Measurements from ENCODE around the gene SPESP1.
"Not testable (repeated sequence)": the region's sequence is repeated elsewhere in the genome, so short reads cannot be mapped to it uniquely, and the experiment has no call there.

SPESP1 gene

DNA sequence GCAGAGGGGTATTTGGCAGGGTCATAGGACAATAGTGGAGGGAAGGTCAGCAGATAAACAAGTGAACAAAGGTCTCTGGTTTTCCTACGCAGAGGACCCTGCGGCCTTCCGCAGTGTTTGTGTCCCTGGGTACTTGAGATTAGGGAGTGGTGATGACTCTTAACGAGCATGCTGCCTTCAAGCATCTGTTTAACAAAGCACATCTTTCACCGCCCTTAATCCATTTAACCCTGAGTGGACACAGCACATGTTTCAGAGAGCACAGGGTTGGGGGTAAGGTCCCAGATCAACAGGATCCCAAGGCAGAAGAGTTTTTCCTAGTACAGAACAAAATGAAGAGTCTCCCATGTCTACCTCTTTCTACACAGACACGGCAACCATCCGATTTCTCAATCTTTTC is 33.4 kb downstream of the SPESP1 start:
- not testable (repeated sequence) for DNase-seq (ENCODE audit: low spot score)

DNA sequence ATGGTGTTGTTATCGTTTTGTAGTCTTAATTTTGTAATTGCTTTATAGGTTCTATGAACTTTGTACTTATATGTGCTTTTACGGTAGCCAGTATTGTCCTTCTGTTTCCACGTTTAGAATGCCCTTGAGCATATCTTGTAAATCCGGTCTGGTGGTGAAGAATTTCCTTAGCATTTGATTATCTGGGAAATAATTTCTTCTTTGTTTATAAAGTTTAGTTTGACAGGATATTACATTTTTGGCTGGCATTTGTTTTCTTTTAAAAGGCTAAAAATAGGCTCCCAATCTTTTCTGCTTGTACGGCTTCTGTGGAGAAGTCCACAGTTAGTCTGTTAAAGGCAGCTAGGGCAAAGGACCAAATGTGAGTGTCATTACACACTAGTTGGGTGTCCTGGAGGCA is 36.7 kb downstream of the SPESP1 start:
- DNase-seq (ENCODE audit: low spot score) = no peak

DNA sequence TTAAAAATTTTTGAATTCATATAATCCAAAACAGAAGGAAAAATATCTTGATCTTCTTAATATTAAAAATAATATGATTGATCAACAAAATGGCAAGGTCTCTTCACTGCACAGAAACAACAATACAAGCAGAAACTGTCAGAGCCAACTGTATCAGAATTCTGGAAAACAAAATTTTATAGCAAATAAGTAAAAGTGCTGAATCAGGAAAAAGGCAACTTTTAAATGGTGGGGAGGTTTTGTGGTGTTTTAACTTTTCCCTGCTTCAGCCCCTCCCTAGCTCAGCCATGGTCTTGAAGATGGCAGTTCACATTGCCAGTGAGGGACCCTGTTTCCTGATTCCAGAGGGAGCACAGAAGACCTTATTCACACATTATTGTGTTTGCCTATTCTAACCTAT is 37.6 kb downstream of the SPESP1 start:
- no peak for DNase-seq (ENCODE audit: low spot score)

DNA sequence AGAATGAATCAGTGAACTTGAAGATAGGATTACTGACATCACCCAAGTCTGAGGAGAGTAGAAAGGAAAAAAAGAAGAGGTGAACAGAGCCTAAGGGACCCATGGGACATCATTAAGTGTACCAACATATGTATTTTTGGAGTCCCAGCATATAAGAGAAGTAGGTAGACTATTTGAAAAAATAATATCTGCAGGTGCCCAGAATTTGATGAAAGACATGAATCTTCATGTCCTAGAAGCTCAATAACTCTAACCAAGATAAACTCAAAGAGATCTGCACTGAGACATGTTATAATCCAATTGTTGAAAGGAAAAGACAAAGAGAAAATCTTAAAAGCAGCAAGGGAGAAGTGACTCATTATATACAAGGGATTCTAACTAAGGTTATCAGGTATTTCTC is 39.0 kb downstream of the SPESP1 start:
- DNase-seq (ENCODE audit: low spot score) = no peak

DNA sequence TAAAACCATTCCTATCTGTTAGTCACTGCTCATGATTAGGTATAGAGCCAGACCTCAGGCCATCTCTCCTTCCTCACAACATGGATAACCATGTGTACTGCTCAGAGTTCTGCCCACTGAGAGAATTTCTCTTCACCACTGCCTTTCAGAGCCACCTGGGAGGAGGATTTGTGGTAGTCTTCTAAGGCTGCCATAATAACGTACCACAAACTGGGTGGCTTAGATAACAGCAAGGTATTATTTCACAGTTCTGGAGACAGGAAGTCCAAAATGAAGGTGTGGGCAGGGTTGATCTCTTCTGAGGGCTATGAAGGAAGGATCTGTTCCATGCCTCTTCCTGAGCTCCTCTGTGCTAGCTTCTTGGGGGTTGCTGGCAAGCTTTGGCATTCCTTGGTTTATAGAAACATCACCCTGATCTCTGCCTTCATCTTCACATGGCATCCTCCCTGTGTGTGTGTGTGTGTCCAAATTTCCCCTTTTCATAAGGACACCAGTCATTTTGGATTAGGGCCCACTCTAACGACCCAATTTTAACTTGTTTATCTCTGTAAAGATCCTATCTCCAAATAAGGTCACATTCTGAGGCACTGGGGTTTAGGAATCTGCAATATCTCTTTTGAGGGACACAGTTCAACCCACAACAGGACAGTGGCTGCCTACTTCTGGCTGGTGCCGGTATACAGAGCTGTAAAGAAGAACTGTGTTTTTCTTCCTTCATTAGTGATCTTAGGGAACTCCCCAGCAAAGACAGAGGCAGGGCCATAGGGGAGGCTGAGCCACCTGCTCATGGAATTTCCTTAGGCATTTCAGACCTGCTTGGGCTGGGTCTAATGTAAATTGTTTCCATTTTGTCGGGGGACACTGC is 42.1 kb downstream of the SPESP1 start:
- no peak for DNase-seq (ENCODE audit: low spot score)

DNA sequence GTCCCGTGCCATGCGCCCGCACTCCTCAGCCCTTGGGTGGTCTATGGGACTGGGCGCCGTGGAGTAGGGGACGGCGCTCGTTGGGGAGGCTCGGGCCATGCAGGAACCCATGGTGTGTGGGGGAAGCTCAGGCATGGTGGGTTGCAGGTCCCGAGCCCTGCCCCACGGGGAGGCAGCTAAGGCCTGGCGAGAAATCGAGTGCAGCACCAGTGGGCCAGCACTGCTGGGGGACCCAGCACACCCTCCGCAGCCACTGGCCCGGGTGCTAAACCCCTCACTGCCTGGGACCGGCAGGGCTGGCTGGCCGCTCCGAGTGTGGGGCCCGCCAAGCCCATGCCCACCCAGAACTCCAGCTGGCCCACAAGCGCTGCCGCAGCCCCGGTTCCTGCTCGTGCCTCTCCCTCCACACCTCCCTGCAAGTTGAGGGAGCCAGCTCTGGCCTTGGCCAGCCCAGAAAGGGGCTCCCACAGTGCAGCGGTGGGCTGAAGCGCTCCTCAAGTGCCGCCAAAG is 45.4 kb downstream of the SPESP1 start:
- DNase-seq (ENCODE audit: low spot score) = not testable (repeated sequence)

DNA sequence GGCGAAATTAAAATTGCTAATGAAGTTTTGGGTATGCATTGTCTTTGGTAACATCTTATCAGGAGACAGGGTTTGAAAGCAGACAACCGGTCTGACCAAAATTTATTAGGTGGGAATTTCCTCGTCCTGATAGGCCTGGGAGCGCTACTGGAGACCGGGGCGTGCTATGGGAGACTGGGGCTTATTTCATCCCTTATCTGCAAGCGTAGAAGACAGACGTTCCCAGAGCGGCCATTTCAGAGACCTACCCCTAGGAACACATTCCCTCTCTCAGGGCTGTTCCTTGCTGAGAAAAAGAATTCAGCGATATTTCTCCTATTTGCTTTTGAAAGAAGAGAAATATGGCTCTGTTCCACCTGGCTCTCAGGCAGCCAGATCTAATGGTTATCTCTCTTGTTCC is 47.1 kb downstream of the SPESP1 start:
- DNase-seq (ENCODE audit: low spot score) = not testable (repeated sequence)

DNA sequence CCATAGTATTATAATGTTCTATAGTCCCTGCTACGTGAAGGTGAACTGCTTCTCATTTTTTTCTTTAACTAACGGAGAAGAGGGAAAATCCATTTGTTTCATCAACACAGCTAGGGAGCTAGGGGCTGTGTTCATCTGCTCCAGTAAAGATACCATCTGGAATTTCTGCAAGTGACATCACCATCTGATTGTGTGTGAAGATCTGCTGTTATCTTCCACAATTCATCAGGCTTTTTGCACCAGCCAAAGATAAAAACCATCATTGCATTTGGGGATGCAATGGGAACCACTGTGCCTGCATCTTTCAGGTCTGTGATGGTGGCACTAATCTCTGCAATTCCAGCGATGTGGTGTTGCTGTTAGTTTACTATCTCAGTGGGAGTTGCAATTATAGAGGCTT is 48.7 kb downstream of the SPESP1 start:
- no peak for DNase-seq (ENCODE audit: low spot score)

DNA sequence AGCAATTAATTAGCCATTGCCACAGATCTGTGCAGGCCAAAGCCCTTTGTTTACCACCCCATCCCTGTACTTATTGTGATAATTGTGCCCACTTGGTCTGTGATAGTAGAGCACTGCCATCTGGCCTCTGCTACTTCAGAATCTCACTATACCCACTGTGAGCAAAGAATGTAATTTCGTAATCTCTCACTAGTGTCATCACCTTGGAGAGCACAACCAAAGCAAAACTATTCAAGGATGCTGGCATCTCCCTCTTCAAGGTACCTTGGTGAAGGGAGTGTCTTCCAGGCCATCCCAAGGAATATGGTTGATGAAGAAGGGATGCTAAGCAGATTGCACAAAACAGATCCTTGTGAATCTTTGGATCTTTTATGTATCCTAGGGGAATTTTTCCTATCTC is 49.5 kb downstream of the SPESP1 start:
- no peak for DNase-seq (ENCODE audit: low spot score)

DNA sequence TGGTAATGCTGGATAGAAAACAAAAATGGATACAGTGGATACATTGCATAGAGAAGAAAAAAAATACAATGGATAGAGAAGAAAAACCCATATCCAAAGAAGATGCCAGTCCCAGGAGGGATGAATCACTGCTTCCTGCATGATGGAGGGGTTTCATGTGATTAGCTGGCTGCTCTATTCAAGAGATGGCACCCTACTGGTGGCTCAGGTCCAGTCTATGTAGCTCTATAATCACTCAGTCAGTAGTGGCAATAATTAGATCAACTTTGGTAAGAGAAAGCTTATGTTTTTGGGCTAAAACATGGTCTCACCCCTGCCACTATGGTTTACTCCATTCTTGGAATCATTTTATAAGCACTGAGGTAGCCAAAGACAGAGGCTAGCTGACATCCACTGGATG is 50.5 kb downstream of the SPESP1 start:
- DNase-seq (ENCODE audit: low spot score) = no peak

DNA sequence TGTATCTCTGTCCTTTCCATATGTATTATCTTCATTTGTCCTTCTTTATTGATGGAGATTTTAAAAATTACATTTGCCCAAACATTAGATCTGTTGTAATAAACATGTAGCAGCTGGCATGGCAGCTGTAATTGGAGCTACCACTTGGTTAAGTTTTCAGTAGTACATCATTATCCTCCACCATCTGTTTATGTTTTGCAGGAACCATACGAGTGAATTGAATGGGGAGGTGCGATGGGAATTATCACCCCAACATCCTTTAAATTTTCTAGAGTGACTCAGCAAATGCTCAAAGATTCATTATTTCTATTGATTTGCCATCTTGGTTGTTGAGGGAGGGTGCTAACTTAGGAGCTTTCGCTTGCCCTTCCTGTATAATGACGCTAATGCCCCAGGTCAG is 51.6 kb downstream of the SPESP1 start:
- no peak for DNase-seq (ENCODE audit: low spot score)

DNA sequence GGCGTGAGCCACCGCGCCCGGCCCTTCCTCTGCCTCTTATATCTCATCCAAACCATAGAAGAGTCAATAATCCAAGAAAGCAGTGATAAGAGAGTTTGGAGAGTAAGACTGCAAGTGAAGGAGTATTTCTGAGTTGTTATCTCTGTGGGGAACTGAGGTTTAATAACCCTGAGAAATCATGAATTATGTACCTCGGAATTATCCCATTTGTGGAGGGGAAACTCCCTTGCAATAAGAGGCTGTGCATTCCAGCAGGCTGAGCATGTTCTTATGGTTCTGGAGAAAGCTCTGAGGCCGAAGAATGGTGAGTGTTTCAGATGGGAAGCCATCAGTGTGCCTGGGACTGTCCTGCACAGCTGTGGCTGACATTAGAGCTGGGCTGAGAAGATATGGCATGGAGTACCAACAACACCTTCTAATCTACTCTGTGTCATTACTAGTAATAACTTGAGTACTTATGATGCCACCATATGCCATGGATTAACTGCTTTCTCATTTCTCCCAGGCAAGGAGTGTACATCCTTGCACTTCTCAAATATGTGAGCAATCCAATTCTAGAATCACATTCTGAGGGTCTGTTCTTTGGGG is 52.7 kb downstream of the SPESP1 start:
- DNase-seq (ENCODE audit: low spot score) = no peak

DNA sequence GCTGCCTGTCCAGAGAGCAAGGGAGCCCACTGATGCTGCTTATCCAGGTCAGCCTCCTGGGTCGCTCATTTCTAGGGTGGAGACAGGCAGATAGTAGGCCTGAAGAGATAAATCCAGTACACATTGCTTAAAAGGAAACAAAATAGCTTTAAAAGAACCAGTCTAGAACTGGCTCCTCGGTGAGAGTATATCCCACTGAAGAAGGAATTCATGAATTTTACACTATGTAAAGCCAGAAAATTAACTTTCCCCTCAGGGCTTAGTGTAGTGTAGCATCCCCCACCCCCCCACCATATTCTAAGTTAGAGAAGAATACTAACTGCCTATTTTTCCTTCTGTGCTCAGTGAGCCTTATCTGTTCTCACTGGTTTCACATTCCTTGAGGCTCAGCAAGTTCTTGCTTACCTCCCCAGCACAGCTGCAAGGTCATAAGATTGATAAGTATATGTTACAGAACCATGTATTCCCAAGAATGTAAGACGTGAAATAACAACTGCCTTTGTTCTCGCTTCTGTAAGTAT is 53.7 kb downstream of the SPESP1 start:
- DNase-seq (ENCODE audit: low spot score) = no peak

DNA sequence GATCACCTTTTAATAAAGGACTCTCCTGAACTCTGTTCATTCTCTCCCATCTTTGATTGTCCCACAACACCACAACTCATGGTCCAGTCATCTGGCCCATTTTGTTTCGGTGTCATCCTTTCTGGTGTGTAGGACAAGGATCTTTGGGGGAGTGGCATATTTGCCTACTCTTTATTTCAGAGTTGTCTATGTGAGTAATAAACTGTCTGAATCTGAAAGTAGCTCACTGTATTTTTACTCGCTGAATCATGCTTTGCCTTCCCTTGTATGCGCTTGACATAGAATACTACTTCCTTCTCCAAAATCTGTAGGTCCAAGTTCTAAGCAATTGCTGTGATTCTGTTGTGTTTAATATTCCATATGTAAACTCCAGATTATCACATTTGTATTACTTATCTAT is 54.3 kb downstream of the SPESP1 start:
- no peak for DNase-seq (ENCODE audit: low spot score)

DNA sequence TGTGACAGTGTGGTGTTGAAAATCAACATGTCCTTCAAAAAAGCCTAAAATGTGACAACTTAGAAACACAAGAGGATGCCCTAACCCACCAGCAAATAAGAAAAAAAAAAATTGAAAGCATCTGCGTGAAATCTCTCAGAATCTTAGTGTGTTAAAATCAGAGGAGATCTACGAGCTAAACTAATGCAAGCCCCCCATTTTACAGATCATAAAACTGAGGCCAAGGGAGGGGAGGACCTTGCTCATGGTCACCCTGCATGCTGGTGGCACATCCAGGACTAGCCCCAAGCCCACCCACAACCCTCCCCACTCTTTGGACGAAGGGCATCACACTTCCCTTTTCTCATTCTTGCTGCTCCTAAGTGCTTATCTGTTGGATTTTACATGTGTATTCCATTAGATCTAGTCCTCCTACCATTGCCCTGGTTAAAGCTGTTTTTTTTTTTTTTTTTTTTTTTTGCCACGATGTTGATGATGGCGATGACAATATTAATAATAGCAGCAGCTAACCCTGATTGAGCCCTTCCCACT is 55.1 kb downstream of the SPESP1 start:
- no peak for DNase-seq (ENCODE audit: low spot score)

DNA sequence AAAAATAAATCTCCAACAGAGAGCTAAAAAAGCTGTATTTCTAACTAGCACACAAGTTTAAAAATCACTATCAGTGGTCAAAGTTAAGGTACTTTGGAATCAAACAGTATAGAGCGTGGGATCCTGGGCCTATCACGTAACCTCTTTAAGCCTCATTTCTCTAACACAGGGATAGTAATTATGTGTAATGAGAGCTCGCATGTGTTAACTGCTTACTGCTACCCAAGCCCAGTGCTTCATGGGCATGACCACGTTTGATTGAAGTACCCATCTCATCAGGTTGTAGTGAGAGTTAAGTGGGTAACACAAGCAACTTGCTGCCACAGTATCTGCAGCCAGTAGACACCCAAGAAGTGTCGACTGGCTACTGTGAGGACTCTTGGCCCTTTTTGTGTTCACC is 56.0 kb downstream of the SPESP1 start:
- DNase-seq (ENCODE audit: low spot score) = no peak

DNA sequence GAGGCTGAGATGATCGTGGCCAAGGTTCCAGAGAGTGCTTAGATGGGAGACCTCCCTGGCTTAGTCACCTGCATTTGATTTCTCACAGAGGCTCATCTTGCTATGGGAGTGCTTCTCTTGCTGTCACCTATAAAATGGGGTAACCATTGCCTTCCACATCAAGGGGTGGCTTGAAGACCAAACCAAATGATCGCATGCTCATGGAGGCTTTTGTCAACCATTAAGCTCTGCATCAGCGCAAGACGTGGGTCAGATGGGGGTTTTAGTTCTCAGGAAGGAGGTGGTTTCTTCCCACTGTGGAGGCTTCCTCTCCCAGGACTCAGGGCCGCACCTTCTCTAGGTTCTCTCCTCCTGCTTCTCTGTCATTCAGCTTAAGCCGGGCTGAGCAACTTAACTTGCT is 56.8 kb downstream of the SPESP1 start:
- no peak for DNase-seq (ENCODE audit: low spot score)

DNA sequence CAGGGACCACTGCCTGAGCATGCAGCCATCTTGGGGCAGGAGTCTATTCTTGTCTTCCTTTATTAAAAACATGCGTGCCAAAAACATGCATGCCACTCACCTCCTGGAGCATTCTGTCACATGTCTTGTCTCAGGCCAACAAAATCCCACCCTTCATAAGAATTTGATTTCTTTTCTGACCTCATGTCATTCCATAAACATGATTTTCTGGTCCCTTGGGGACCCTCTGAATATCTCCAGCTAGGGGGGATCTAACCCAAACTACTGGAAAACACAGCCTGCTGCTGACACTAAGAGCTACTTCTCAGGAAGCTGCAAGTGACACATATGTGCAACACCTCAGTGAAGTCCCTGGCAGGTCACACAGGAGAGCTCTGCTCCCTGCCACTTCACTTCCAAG is 57.4 kb downstream of the SPESP1 start:
- no peak for DNase-seq (ENCODE audit: low spot score)

DNA sequence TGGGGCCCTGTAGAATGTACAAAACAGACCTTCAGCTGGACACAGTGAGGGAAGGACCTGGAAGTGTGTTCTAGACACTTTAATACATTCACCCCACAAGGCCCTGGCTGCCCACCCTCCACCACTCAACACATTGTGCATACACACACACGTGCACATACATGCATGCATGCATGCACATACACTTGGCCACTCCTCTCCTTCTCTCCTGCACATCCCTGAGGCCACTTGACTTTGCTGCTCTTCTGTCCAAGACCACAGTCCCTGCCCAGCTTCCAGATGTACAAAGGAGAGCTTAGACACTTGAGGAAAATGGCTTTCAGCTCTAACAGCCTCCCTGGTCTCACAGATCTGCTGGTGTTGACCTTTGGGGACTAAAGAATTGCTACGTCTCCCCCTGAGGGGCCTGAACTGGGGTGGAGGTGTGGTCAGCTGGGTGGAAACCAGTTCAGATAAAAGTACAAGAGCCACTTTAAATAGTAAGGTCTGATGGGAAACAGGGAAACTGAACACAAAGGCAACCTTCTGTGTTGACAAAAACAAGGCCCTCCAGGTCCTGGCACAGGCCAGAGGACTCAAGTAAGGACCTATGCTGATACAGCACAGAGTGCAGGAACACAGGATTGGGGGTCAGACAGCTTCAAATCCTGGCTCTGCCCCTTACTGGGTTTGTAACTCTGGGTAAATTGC is 59.4 kb downstream of the SPESP1 start:
- DNase-seq (ENCODE audit: low spot score) = no peak

DNA sequence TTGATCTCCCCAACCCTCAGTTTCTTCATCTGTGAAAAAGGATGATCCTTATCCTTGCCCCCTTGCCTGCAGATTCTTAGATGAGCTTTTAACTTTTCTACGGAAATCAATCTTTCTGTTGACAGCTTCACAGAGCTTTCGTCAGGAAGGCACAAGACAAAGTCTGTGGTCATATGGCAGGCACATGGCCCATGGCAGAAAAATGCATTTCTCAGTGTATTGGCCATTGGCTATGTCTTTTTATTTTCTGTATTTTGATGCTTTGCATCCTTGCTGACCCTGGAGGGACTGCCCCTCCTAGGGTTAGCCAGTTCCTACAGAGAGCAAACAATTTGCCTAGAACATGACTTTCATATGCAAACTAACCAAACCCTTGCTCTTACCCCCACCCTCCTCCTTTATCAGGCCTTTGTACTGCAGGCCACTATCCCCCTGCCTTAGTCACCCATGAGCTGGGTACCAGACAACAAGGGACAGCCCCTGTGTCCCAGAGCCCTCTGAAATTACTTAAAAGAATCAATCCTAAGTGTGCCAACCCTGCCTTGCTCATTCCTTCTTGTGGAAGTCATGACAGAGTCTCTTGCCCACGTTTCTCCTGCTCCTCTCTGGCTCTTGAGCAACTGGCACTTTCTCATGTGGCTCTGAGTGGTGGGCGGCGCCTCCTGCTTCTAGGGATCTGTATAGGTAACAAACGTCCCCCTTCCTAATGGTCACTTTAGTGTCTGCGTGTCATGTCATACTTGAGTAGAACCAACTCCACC is 60.1 kb downstream of the SPESP1 start:
- DNase-seq (ENCODE audit: low spot score) = no peak

DNA sequence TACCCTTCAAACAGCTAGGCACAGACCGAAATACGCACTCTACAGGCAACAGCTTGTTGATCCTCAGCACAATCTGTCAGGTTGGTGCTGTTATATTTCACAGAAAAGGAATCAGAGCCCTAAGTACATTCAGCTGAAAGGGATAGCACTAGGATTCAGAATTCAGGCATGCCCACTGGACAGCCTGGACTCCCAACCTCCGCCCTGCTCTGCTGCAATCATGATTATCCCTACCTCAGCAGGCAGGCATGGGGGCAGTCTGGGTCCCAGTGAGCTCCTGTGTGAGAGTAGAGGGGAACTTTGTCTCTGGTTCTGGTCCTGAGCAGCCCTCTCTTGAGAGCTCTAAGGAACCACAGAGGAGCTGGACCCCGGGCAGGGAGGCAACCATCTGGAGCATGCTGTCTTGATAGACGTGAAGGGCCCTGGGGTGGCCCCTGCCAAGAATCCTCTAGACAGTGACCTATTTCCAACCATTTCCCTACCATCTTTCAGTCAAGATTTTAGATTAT is 60.7 kb downstream of the SPESP1 start:
- DNase-seq (ENCODE audit: low spot score) = peak; percentile 22

DNA sequence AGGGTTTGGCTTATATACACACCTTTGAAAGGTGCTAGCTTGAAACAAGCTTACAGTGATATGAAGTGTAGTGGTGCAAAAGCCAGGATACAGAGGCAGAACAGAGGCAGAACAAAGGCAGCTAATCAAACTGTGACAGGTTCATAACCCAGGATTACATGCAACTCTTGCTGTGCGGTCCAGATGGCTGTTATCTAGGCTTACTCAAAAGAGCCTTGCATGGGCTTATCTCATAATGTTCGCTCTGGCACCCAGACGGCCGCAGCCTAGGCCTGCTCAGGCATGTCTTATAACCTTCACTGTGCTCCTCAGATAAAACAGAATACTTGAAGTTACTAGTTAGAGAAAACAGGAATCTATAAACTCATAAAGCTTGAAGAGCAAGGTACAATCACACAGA is 61.4 kb downstream of the SPESP1 start:
- DNase-seq (ENCODE audit: low spot score) = peak; percentile 80

Data from cerebellar cortex (tissue), 1 donor.